H1 (cell line): ENCODE data around the gene DLG4. TPM values are rescaled to one million over a fixed set of nuclear protein-coding genes. Genes with fewer than 3 reads are reported as not detected.

Experiments
- FOSL1 ChIP-seq: IDR thresholded peaks from 2 replicates; pipeline ENCODE4 v1.6.1; 2011; ENCODE audit warnings: mild to moderate bottlenecking, low read depth, low read length, moderate library complexity; ENCODE audit not compliant: insufficient read depth
- POLR2AphosphoS5 ChIP-seq: IDR thresholded peaks from 2 replicates; pipeline ENCODE4 v1.6.1; 2011; ENCODE audit warnings: low read depth, low read length
- SP1 ChIP-seq: IDR thresholded peaks from 2 replicates; pipeline ENCODE4 v1.6.1; 2011; ENCODE audit warnings: low read depth, low read length
- SP2 ChIP-seq: IDR thresholded peaks from 2 replicates; pipeline ENCODE4 v1.6.1; 2012; ENCODE audit warnings: mild to moderate bottlenecking, low read length, inconsistent platforms
- polyA plus RNA-seq, 7 experiments: library from polyadenylated mRNA; depleted of rRNA in 3 of 7; stranded (reverse) in 5 of 7; unstranded in 2 of 7; fragments of >200 nt in 5 of 7; fragments of 200-250 nt in 2 of 7; gene quantifications; 1 replicate in 5 of 7; 2 replicates in 1 of 7; 4 replicates in 1 of 7; pipeline versions ENCODE4 v1.2.1 to v1.2.3, GENCODE V29; 2011 to 2013; ENCODE audit warnings: missing spikeins in 2 of 7, mixed read lengths in 2 of 7
- total RNA-seq: library from RNA; stranded (reverse); fragmentation: NEBNext Ultra II Directional; extraction: Animal tissue kit (Norgen Biotek cat#: 25700); gene quantifications from 2 replicates; pipeline ENCODE4 v1.2.1, GENCODE V29; 2021
- TF ChIP-seq, protein P1 (sequence below), 3 experiments: IDR thresholded peaks; 1 replicate in 2 of 3; 2 replicates in 1 of 3; pipeline versions ENCODE4 v1.5.1 to v1.6.1; 2011; ENCODE audit warnings: low read length in 3 of 3, mild to moderate bottlenecking in 3 of 3, inconsistent platforms in 2 of 3, low read depth in 1 of 3, moderate library complexity in 1 of 3; ENCODE audit not compliant: insufficient read depth in 1 of 3; ENCODE audit errors: control extremely low read depth in 1 of 3

DLG4 gene
- total and polyA plus RNA-seq, 2 of the 8 experiments (the other 6 are each of a cell fraction or from before 2014, with no cell fraction given): 18.9 to 45.9 TPM

GRCh38 chr17:7243453-7243729, 23.8 kb upstream of the DLG4 start (continued):
- TF ChIP-seq, protein P1, sequence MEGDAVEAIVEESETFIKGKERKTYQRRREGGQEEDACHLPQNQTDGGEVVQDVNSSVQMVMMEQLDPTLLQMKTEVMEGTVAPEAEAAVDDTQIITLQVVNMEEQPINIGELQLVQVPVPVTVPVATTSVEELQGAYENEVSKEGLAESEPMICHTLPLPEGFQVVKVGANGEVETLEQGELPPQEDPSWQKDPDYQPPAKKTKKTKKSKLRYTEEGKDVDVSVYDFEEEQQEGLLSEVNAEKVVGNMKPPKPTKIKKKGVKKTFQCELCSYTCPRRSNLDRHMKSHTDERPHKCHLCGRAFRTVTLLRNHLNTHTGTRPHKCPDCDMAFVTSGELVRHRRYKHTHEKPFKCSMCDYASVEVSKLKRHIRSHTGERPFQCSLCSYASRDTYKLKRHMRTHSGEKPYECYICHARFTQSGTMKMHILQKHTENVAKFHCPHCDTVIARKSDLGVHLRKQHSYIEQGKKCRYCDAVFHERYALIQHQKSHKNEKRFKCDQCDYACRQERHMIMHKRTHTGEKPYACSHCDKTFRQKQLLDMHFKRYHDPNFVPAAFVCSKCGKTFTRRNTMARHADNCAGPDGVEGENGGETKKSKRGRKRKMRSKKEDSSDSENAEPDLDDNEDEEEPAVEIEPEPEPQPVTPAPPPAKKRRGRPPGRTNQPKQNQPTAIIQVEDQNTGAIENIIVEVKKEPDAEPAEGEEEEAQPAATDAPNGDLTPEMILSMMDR (IDR thresholded peaks at IDR 0.05; ENCODE audit: control extremely low read depth in 1 of 3, insufficient read depth in 1 of 3, low read depth in 1 of 3, low read length in 3 of 3): no peak
- no peak for TF ChIP-seq SP2
- TF ChIP-seq SP1: no peak
- TF ChIP-seq FOSL1: no peak
- TF ChIP-seq POLR2AphosphoS5: no peak
